HG03520 (cell line): ENCODE data around the gene SMARCD3.

ENCODE experiments used
- ATAC-seq: cut with Tn5 transposase; IDR thresholded peaks from one replicate; pipeline ENCODE4 v1.9.1; 2021; ENCODE audit warnings: mild to moderate bottlenecking, moderate library complexity; ENCODE audit not compliant: unreplicated experiment

The SMARCD3 gene

DNA sequence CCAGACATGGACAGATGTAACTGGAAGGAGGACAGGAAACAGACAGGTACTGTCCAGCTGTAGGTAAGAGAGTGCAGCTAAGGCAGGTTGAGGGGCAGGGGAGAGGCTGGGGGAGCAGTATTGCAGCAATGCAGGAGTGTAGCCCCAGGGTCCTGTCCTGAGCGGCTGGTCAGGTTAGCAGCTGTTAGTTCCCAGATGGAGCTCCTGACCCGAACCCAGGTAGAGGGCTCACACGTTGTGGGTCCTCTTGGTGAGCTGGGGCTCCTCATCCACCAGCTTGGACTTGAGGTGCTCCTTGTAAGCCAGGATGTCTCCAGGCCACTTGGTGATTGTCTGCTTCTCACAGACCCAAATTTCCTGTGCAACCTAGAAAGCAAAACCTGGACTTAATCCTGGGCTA lies 34.7 kb downstream of the SMARCD3 start:
- ATAC-seq: no peak

DNA sequence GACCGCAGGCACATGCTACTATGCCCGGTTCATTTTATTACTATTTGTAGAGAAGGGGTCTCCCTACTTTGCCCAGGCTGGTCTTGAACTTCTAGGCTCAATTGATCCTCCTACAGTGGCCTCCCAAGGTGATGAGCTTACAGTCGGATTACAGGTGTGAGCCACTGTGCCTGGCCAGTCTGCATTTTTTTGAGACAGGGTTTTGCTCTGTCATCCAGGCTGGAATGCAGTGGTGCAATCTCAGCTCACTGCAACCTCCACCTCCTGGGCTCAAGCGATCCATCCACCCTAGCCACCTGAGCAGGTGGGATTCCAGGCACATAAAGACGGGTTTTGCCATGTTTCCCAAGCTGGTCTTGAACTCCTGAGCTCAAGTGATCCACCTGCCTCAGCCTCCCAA lies 35.9 kb downstream of the SMARCD3 start:
- ATAC-seq: no peak

DNA sequence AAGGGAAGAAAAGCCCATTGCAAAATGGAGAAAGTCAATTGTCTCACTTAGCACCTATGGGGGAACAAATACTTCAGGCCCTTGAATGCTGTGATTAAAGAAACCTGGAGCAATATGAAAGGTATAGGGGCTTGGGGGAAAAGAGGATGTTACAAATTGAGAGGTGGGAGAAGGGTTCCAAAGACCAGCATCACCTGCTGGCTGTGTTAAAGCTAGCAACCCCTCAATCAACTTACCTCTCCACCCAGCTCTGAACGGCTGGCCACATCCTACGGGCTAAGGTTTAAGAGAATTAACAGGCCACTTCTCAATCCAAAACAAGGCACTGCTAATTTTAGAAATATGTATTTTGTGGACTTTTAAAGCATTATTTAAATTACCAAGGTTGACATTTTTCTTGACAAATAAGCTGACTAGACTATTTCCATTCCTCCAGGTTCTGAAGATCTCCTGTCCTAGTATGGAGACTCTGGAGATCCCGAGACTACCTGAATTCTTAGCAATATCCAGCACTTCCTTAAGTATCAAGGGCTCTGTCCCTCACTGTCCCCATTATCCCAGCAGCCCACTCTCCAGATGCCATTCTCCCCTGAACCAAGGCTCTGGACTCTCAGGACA lies 37.2 kb downstream of the SMARCD3 start:
- no peak for ATAC-seq

- no peak for ATAC-seq
These were observed 38.2 kb downstream of the SMARCD3 start, which contains the start of gene H2BK1 for GRCh38 chr7:151210087-151210854. H2BK1 (minus strand) TSS chr7:151210488; CDS start chr7:151210318, 170 bp downstream.

DNA sequence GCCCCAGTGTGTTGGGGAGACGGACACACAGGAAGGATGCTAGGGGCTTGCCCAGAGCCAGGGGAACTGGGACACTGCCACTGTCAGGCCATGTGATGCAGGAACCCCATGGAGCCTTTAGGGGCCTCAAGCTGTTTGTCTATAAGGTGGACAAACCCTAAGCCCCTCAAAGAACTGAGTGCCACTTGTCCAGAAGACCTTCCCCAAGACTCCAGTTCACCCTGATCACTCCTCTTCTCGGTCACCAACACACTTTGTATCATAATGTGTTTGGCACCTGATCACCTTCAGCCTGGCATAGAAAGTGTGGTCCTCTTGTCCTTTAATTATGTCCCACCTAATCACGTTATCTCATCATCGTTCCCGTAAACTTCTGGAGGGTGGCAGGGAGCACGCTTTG lies 38.9 kb downstream of the SMARCD3 start:
- ATAC-seq: no peak

DNA sequence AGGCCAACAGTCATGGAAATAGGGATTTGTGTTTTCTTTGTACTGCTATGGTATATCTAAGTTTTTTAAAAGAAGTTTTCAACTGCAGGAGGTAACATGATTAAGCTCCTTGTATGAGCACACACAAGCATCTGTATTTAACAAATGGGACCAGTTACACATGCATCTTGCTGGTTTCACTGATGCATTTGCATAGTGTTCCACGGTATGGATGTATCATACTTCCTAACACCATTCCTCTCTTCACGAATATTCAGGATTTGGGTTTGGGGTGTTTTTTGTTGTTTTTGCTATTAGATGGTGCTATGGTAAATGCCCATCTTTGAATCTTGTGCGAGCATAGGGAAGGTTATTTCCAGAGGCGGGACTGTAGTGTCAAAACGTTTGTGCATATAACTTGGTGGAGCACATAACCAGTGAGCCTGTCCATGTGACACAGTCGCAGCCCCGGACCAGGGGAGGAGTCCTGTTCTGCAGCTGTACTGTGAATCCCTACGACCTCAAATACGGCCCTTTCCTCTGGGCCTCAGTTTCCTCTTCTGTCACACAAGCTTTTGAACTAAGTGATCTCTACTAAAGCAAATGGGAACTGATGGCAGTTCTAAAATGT lies 40.1 kb downstream of the SMARCD3 start:
- no peak for ATAC-seq

- ATAC-seq: no peak
These were observed 40.7 kb downstream of the SMARCD3 start for GRCh38 chr7:151207804-151208203.

- ATAC-seq: no peak
These were observed 41.2 kb downstream of the SMARCD3 start for GRCh38 chr7:151207315-151207714.

DNA sequence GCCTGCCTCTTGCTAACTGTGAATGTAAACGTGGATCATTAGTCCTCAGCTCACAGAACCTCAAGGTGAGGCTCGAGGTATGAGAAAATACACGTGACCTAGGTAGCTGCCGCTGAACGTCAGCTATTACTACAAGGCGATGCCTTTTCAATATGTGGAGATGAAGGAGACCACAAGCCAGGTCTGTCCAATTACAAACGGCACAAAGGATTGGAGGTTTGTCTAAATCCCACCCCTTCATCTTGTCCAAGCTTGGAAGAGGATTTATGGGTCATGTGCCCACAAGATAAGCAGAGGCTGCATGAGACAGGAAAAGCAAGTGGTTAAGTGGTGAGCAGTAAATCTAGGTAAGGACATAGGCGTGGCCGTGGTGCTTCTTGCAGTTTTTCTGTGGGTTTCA lies 41.6 kb downstream of the SMARCD3 start:
- ATAC-seq: no peak

- no peak for ATAC-seq
These were observed 42.8 kb downstream of the SMARCD3 start for GRCh38 chr7:151205730-151206129.

DNA sequence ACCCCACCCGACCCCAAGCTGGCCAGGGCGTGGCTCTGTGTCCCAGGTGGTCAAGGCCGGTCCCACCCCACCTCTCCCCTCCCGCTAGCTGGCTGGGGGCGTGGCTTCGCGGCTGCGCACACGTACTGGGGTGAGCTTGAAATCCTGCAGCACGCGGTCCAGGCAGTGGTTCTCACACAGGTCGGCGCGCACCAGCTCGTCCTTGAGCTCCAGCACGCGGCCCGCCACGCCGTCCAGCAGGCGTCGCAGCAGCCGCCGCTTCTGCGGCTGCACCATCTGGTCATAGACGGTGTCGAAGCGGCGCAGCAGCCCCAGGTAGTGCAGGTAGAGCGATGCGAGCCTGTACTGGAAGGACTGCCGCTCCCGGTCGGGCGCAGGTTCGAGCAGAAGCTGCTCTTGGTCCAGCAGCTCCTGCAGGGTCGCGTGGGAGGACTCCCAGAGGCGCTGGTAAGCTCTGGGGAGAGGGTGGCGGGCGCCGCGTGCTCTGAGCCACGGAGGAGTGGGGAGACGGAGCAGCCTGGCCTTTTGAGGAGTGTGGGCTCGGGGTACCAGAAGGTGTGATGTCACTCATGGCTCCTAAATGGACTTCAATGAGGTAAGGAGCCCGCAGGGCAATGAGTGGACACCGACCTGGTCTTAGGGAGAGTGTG lies 44.0 kb downstream of the SMARCD3 start:
- ATAC-seq: no peak

- ATAC-seq: no peak
These were observed 45.7 kb downstream of the SMARCD3 start for GRCh38 chr7:151202836-151203235.

DNA sequence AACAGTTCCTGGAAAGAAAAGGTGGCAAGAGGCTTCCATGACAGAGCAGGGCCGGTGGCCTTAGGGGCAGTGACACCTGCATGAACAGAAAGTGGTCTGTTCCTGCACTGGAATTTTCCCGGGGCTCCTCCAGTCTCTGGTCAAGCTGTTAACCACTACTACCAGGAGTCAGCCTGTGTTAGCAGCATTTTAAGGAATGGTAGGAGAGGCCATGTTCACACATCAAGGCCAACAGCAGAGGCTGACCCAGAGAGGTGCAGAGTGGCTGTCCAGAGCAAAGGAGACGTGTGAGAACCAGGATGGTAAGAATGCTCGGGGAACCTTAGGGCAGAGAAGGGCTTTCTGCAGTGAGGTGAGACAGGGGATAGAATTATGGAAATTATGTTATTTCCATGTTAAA lies 46.7 kb downstream of the SMARCD3 start:
- no peak for ATAC-seq

- no peak for ATAC-seq
These were observed 47.1 kb downstream of the SMARCD3 start for GRCh38 chr7:151201344-151201743.

- ATAC-seq: no peak
These were observed 49.3 kb downstream of the SMARCD3 start for GRCh38 chr7:151198945-151199848.

DNA sequence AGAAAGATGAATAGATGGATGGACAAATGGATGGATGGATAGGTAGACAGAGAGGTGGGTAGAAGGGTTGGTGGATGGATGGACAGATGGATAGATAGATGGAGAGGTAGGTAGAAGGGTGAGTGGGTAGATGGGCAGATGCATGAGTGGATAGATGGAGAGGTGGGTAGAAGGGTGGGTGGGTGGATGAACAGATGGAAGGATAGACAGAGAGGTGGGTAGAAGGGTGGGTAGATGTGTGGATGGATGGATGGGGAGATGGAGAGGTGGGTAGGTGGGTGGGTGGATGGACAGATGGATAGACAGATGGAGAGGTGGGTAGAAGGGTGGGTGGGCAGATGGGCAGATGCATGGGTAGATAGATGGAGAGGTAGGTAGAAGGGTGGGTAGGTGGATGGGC lies 50.6 kb downstream of the SMARCD3 start:
- ATAC-seq: no peak

DNA sequence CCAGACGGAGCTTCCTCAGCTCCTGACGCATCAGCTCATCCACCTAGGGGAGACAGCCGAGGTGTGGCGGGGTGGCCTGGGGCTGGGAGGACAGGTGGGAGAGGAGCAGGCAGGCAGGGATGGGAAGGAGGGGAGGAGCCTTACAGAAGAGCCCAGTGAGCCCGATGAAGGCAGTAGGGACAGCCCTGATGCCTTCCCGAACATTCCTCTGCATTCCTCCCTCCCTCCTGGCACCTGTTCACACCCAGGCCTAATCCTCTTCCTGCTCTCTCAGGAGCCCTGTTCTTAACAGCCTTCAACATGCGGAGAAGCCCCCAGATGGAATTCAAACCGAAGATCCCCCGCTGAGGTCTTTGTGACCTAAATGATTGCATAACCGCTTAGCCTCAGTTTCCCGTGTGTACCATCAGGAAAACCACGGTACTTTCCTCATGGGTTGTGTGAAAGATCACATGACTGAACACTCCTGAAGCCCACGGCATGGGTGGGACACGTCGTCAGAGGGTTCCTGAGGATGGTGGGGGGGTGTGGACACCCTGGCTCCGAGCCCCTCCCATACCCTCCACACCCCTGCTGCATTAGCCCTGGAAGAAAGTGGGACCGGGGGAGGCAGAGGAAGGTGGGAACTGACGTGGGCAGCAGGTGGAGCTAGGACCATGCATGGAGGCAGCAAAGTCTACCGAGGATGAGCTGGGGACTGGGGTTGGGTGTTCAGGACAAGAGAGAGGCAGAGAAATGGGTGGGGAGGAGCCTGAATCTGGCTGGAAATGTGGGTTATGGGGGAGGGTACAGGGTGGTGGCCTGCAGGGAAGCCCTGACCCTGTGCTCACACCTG lies 52.7 kb downstream of the SMARCD3 start:
- ATAC-seq: no peak

GRCh38 chr7:151194188-151194587 lies 54.3 kb downstream of the SMARCD3 start:
- ATAC-seq: no peak

DNA sequence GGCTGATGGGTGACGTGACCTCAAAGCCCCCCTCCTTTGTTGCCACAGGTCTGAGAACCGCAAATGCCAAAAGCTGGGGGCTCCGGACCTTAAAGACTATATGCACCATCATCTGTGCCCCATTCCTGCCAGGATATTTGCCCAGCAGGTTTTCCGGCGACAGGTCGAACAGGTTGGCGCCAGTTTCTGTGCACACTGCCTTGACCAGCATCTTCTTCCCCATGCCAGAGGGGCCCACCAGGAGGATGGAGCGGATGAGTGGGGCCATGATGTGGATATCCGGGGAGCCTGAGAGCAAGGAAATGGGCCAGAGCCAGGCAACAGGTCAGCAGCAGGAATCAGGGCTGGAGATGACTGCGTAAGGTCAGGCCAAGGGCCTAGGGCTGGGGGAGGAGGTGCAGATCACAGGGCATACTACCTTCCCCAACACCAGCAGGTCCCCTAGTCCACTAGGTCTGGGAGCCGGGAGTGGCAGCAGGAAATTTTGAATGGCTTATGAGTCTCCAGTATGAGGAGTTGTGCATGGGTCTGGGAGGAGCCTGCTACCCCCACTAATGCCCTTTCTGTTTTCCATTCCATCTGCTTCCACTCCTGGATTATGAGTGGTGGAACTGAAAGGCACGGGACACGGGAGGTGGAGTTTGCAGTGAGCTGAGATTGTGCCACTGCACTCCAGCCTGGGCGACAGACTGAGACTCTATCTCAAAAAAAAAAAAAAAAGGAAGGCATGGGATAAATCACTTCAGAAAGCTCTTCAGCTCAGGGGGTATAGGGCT lies 55.1 kb downstream of the SMARCD3 start:
- ATAC-seq: no peak
